A673 (cell line): ENCODE data around the gene CETP.

Experiments
- EZH2 ChIP-seq: fragments of 200-600 bp; sonication (generic); IDR thresholded peaks from 2 replicates; pipeline ENCODE4 v1.6.1; 2017; ENCODE audit warnings: borderline replicate concordance, low read depth, mild to moderate bottlenecking, mixed read lengths, antibody characterized with exemption, low read length; ENCODE audit not compliant: poor library complexity, severe bottlenecking
- TF ChIP-seq, protein P1 (sequence below): fragments of 300-800, 200-600 bp; sonication (generic); conservative IDR thresholded peaks from 2 replicates; pipeline ENCODE4 v1.5.1; 2017; ENCODE audit warnings: low read depth, mild to moderate bottlenecking, antibody characterized with exemption, low read length, moderate library complexity, mixed read lengths

- TF ChIP-seq, protein P1, sequence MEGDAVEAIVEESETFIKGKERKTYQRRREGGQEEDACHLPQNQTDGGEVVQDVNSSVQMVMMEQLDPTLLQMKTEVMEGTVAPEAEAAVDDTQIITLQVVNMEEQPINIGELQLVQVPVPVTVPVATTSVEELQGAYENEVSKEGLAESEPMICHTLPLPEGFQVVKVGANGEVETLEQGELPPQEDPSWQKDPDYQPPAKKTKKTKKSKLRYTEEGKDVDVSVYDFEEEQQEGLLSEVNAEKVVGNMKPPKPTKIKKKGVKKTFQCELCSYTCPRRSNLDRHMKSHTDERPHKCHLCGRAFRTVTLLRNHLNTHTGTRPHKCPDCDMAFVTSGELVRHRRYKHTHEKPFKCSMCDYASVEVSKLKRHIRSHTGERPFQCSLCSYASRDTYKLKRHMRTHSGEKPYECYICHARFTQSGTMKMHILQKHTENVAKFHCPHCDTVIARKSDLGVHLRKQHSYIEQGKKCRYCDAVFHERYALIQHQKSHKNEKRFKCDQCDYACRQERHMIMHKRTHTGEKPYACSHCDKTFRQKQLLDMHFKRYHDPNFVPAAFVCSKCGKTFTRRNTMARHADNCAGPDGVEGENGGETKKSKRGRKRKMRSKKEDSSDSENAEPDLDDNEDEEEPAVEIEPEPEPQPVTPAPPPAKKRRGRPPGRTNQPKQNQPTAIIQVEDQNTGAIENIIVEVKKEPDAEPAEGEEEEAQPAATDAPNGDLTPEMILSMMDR = no peak
- no peak for TF ChIP-seq EZH2
Measured at GRCh38 chr16:57016831-57017230, 55.1 kb downstream of the CETP start.
